CD14-positive monocyte (primary cell): ENCODE data around the gene JAKMIP2. TPM values are rescaled to one million over a fixed set of nuclear protein-coding genes. Genes with fewer than 3 reads are reported as not detected.

Source experiments
- DNase-seq, 3 donors: peaks; one replicate each; pipeline ENCODE4 v3.0.0-alpha.2; 2011 to 2022
- H2AFZ ChIP-seq: 2 replicates; pipeline ENCODE4 v1.6.0; 2012; ENCODE audit warnings: mild to moderate bottlenecking, low read depth, low read length, inconsistent platforms; ENCODE audit not compliant: insufficient read depth, poor library complexity, severe bottlenecking
- H3K27ac ChIP-seq, 2 donors: 1 replicate in 1 of 2; 2 replicates in 1 of 2; pipeline ENCODE4 v1.5.1; 2012 to 2013; ENCODE audit warnings: low read length in 2 of 2, control low read depth in 1 of 2, inconsistent platforms in 1 of 2, low read depth in 1 of 2, mild to moderate bottlenecking in 1 of 2
- H3K27me3 ChIP-seq, 2 donors: one replicate each; pipeline versions ENCODE4 v1.6.0 to v1.6.1; 2011 to 2013; ENCODE audit warnings: low read length in 2 of 2; ENCODE audit not compliant: control insufficient read depth in 2 of 2, insufficient read depth in 2 of 2
- H3K36me3 ChIP-seq, 2 donors: replicated peaks in 1 of 2; 1 replicate in 1 of 2; 2 replicates in 1 of 2; pipeline versions ENCODE4 v1.5.1 to v1.6.1; 2012 to 2013; ENCODE audit warnings: low read length in 2 of 2, control low read depth in 1 of 2, inconsistent platforms in 1 of 2, mild to moderate bottlenecking in 1 of 2; ENCODE audit not compliant: insufficient read depth in 2 of 2, control insufficient read depth in 1 of 2
- H3K4me1 ChIP-seq, 2 donors: 1 replicate in 1 of 2; 2 replicates in 1 of 2; pipeline versions ENCODE4 v1.5.1 to v1.6.1; 2012 to 2013; ENCODE audit warnings: low read length in 2 of 2, control low read depth in 1 of 2, inconsistent platforms in 1 of 2, mild to moderate bottlenecking in 1 of 2, moderate library complexity in 1 of 2; ENCODE audit not compliant: insufficient read depth in 2 of 2, control insufficient read depth in 1 of 2
- H3K4me2 ChIP-seq: replicated peaks from 2 replicates; pipeline ENCODE3; 2012; ENCODE audit warnings: low read length, moderate library complexity, mild to moderate bottlenecking; ENCODE audit not compliant: poor library complexity, severe bottlenecking; ENCODE audit errors: extremely low read depth
- H3K4me3 ChIP-seq, 3 experiments: fragments of 200-600 bp in 1 of 3; sonication (generic) in 1 of 3; replicated peaks in 1 of 3; 1 replicate in 2 of 3; 2 replicates in 1 of 3; pipeline ENCODE4 v1.5.1; 2011 to 2013; ENCODE audit warnings: low read length in 3 of 3, mild to moderate bottlenecking in 3 of 3, control low read depth in 2 of 3, low read depth in 2 of 3, inconsistent platforms in 1 of 3, moderate library complexity in 1 of 3
- H3K79me2 ChIP-seq: 2 replicates; pipeline ENCODE4 v1.6.0; 2012; ENCODE audit warnings: mild to moderate bottlenecking, control low read depth, inconsistent platforms, low read length, moderate library complexity; ENCODE audit not compliant: insufficient read depth
- H3K9ac ChIP-seq: 2 replicates; pipeline ENCODE4 v1.6.0; 2017; ENCODE audit warnings: low read length, mild to moderate bottlenecking; ENCODE audit not compliant: insufficient read depth, poor library complexity, severe bottlenecking
- H3K9me3 ChIP-seq, 2 donors: replicated peaks in 1 of 2; 1 replicate in 1 of 2; 2 replicates in 1 of 2; pipeline versions ENCODE4 v1.5.1 to v1.6.1; 2012 to 2013; ENCODE audit warnings: low read length in 2 of 2, control low read depth in 1 of 2; ENCODE audit not compliant: control insufficient read depth in 1 of 2, insufficient read depth in 1 of 2
- H4K20me1 ChIP-seq: 2 replicates; pipeline ENCODE4 v1.6.0; 2012; ENCODE audit warnings: mild to moderate bottlenecking, low read length, control low read depth, moderate library complexity; ENCODE audit not compliant: insufficient read depth
- H3K27ac Mint-ChIP-seq, 7 donors: one replicate each; pipeline ENCODE4 v1.8.0; 2020; ENCODE audit warnings: mild to moderate bottlenecking in 7 of 7, mixed read lengths in 7 of 7, moderate library complexity in 6 of 7, inconsistent platforms in 2 of 7
- H3K27me3 Mint-ChIP-seq, 3 donors: one replicate each; pipeline ENCODE4 v1.8.0; 2021 to 2022; ENCODE audit warnings: low read depth in 3 of 3, mild to moderate bottlenecking in 3 of 3, mixed read lengths in 3 of 3, moderate library complexity in 3 of 3, inconsistent platforms in 1 of 3
- H3K36me3 Mint-ChIP-seq, 2 donors: one replicate each; pipeline ENCODE4 v1.8.0; 2020; ENCODE audit warnings: mixed read lengths in 2 of 2, inconsistent platforms in 1 of 2, mild to moderate bottlenecking in 1 of 2
- H3K4me1 Mint-ChIP-seq: one replicate; pipeline ENCODE4 v1.8.0; 2020; ENCODE audit warnings: mild to moderate bottlenecking, mixed read lengths
- H3K4me3 Mint-ChIP-seq, 2 donors: one replicate each; pipeline ENCODE4 v1.8.0; 2020; ENCODE audit warnings: mild to moderate bottlenecking in 2 of 2, mixed read lengths in 2 of 2, moderate library complexity in 1 of 2
- H3K9me3 Mint-ChIP-seq, 7 donors: one replicate each; pipeline ENCODE4 v1.8.0; 2020 to 2022; ENCODE audit warnings: mixed read lengths in 7 of 7, mild to moderate bottlenecking in 6 of 7, moderate library complexity in 6 of 7, inconsistent platforms in 2 of 7
- CTCF ChIP-seq: fragments of 200-600 bp; IDR thresholded peaks from one replicate; pipeline ENCODE4 v1.8.0; 2022; ENCODE audit warnings: antibody characterized with exemption, mild to moderate bottlenecking
- WGBS: methylation state at CpG from one replicate; pipeline ENCODE4 v1.1.5; 2013; ENCODE audit warnings: missing lambda C conversion rate; ENCODE audit not compliant: insufficient coverage; 5-methylcytosine and 5-hydroxymethylcytosine counted together
- intact Hi-C, 2 donors: fragments of 100-400 bp; cut with micrococcal nuclease; formaldehyde crosslinking; loops; one replicate each; pipeline versions ENCODE4 v1.15.0 to v1.15.1; 2023
- polyA plus RNA-seq, 3 donors: library from polyadenylated mRNA; depleted of rRNA in 1 of 3; unstranded in 2 of 3; stranded (reverse) in 1 of 3; fragments of 300-500 nt in 2 of 3; fragments of >200 nt in 1 of 3; fragmentation: Illumina TruSeq in 2 of 3; gene quantifications; 1 replicate in 2 of 3; 2 replicates in 1 of 3; pipeline ENCODE4 v1.2.3, GENCODE V29; 2012 to 2021

Gene JAKMIP2
- polyA plus RNA-seq, 3 donors, result 0.02 TPM; not detected in 2

DNA sequence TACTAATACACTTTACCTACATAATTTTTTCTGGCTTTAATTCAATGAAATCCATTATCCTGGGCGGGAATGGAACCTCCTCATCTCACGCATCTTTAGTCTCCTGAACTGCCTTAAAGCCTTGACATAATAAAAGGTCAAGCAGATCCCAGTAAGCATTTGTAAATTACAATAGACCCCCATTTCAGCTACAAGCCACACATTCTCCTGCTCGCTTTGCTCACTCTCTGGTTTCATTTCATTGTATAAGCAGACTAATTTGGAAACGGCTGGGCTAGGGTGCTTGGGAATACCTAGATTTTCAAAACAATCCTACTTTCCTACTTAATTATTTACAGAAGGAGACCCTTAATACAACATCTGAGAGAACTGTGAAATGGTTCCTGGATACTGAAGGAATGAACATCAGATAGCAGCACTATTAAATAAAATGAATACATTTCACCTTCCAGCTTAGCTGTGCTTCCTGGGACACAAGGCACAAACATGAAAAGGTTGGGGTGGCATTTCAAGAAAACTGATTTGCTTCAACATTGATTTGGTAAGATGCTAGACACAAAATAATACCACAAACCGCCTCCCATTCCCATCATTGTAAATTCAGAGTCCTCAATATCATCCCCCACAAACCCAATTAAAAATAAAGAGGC, 1.5 kb downstream of the JAKMIP2 start:
- H4K20me1 ChIP-seq, result no peaks in the 10 kb centered on the region
- H2AFZ ChIP-seq, result no peak overlapping the region
- no peaks in the 10 kb centered on the region for H3K36me3 ChIP-seq
- no peaks in the 10 kb centered on the region for H3K27me3 ChIP-seq
- TF ChIP-seq CTCF, result no peak
- H3K9me3 ChIP-seq, result peaks cover 0 to 6% of the 10 kb centered on the region in 2 donors
- H3K4me1 ChIP-seq, result peaks cover 7 to 8% of the 10 kb centered on the region in 2 donors
- Mint-ChIP-seq H3K36me3 (no peaks in the 10 kb centered on the region), H3K4me3 (no peak overlapping the region), H3K9me3 (peaks cover 0 to 4% (median 0%) of the 10 kb centered on the region in 7 donors), H3K27ac (no peak overlapping the region), H3K4me1 (peaks cover 20% of the 10 kb centered on the region), H3K27me3 (peaks cover 0 to 5% (median 0%) of the 10 kb centered on the region in 3 donors)
- 81% methylated on average over 4 of the region's 5 CpGs for WGBS
- H3K9ac ChIP-seq, result no peak overlapping the region
- no peak for DNase-seq
- intact Hi-C loops, result no loop called here
- H3K4me2 ChIP-seq, result no peak overlapping the region
- H3K27ac ChIP-seq, result no peak overlapping the region
- no peak overlapping the region for H3K4me3 ChIP-seq
- H3K79me2 ChIP-seq, result no peaks in the 10 kb centered on the region

DNA sequence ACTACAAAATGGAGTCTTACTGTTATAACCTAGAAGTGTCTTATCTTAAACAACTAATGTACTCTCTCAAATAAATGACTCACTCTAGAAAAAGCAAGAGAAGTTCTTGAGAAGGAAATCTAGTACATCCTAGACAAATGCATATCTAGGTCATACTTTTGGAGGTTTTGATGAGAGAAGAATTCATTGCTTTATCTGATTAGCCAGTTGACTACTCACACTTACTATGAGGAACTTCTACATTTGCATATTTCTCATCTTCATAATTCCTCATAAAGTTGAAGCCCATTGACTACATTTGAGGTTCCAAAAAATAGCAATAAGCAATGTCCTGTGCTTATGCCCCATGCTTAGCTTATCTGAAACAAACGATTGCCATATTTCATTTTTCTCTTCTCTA, 2.8 kb downstream of the JAKMIP2 start:
- Histone ChIP-seq H3K79me2 (no peaks in the 10 kb centered on the region), H4K20me1 (no peaks in the 10 kb centered on the region), H3K9me3 (peaks cover 0 to 6% of the 10 kb centered on the region in 2 donors), H3K9ac (no peak overlapping the region), H3K27ac (no peak overlapping the region), H2AFZ (no peak overlapping the region), H3K4me2 (no peak overlapping the region), H3K4me3 (no peak overlapping the region), H3K27me3 (no peaks in the 10 kb centered on the region), H3K36me3 (no peaks in the 10 kb centered on the region), H3K4me1 (peaks cover 7 to 8% of the 10 kb centered on the region in 2 donors)
- DNase-seq, result no peak
- no CpG with 5 or more reads among the region's 1 CpG for WGBS
- Mint-ChIP-seq H3K4me1 (peaks cover 18% of the 10 kb centered on the region), H3K9me3 (peaks cover 0 to 4% (median 0%) of the 10 kb centered on the region in 7 donors), H3K4me3 (no peak overlapping the region), H3K27ac (no peak overlapping the region), H3K36me3 (no peaks in the 10 kb centered on the region), H3K27me3 (peaks cover 0 to 5% (median 0%) of the 10 kb centered on the region in 3 donors)
- no peak for TF ChIP-seq CTCF
- intact Hi-C loops, result no loop called here
